Mesenchymal stem cell (in vitro differentiated cells and primary cell): Measurements from ENCODE around the gene GLYATL1B.

Source experiments
- DNase-seq: peaks from one replicate; pipeline ENCODE4 v3.0.0-alpha.2; 2013
- H2AFZ ChIP-seq: one replicate; pipeline ENCODE4 v1.6.1; 2013; ENCODE audit warnings: low read depth, mild to moderate bottlenecking, control low read depth, inconsistent platforms, low read length, moderate library complexity
- H2AK5ac ChIP-seq: 2 replicates; pipeline ENCODE4 v1.6.1; 2013; ENCODE audit warnings: low read length, moderate library complexity, mild to moderate bottlenecking, inconsistent platforms; ENCODE audit not compliant: severe bottlenecking
- H2BK120ac ChIP-seq: one replicate; pipeline ENCODE4 v1.6.1; 2013; ENCODE audit warnings: low read depth, mild to moderate bottlenecking, inconsistent platforms, low read length, moderate library complexity
- H2BK12ac ChIP-seq, 2 experiments: one replicate each; pipeline ENCODE4 v1.6.1; 2013; ENCODE audit warnings: inconsistent platforms in 2 of 2, low read length in 2 of 2, mild to moderate bottlenecking in 2 of 2, moderate library complexity in 2 of 2, control low read depth in 1 of 2
- H2BK15ac ChIP-seq: one replicate; pipeline ENCODE4 v1.6.1; 2013; ENCODE audit warnings: mild to moderate bottlenecking, low read depth, inconsistent platforms; ENCODE audit not compliant: poor library complexity, severe bottlenecking
- H2BK5ac ChIP-seq: 2 replicates; pipeline ENCODE4 v1.6.1; 2013; ENCODE audit warnings: low read depth, mild to moderate bottlenecking, low read length, control low read depth, inconsistent platforms; ENCODE audit not compliant: poor library complexity, severe bottlenecking
- H3K14ac ChIP-seq, 2 experiments: one replicate each; pipeline ENCODE4 v1.6.1; 2013; ENCODE audit warnings: inconsistent platforms in 2 of 2, low read length in 2 of 2, control low read depth in 1 of 2, mild to moderate bottlenecking in 1 of 2, moderate library complexity in 1 of 2
- H3K18ac ChIP-seq, 2 experiments: one replicate each; pipeline ENCODE4 v1.6.1; 2013; ENCODE audit warnings: inconsistent platforms in 2 of 2, low read length in 2 of 2, control low read depth in 1 of 2, low read depth in 1 of 2, mild to moderate bottlenecking in 1 of 2
- H3K23ac ChIP-seq, 2 experiments: one replicate each; pipeline ENCODE4 v1.6.1; 2013; ENCODE audit warnings: inconsistent platforms in 2 of 2, low read length in 2 of 2, mild to moderate bottlenecking in 2 of 2, moderate library complexity in 2 of 2, control low read depth in 1 of 2
- H3K27ac ChIP-seq: 2 replicates; pipeline ENCODE4 v1.5.1; 2013; ENCODE audit warnings: mild to moderate bottlenecking, moderate library complexity, low read length, control low read depth, inconsistent platforms; ENCODE audit not compliant: poor library complexity, severe bottlenecking
- H3K27me3 ChIP-seq, 2 experiments: 2 replicates each; pipeline versions ENCODE4 v1.6.1 to v1.7.0; 2013; ENCODE audit warnings: low read length in 2 of 2, mild to moderate bottlenecking in 2 of 2, moderate library complexity in 2 of 2, control low read depth in 1 of 2, inconsistent platforms in 1 of 2; ENCODE audit not compliant: control insufficient read depth in 1 of 2, insufficient read depth in 1 of 2
- H3K36me3 ChIP-seq, 2 experiments: 2 replicates each; pipeline versions ENCODE4 v1.6.1 to v1.7.0; 2013; ENCODE audit warnings: low read length in 2 of 2, control low read depth in 1 of 2, inconsistent platforms in 1 of 2, low read depth in 1 of 2, mild to moderate bottlenecking in 1 of 2; ENCODE audit not compliant: insufficient read depth in 2 of 2, control insufficient read depth in 1 of 2
- H3K4ac ChIP-seq, 2 experiments: one replicate each; pipeline ENCODE4 v1.6.1; 2013; ENCODE audit warnings: inconsistent platforms in 2 of 2, low read length in 2 of 2, mild to moderate bottlenecking in 2 of 2, moderate library complexity in 2 of 2, control low read depth in 1 of 2, low read depth in 1 of 2
- H3K4me1 ChIP-seq: 2 replicates; pipeline ENCODE4 v1.6.1; 2013; ENCODE audit warnings: low read depth, low read length, control low read depth; ENCODE audit not compliant: control insufficient read depth, insufficient read depth
- H3K4me2 ChIP-seq: 2 replicates; pipeline ENCODE4 v1.6.1; 2013; ENCODE audit warnings: low read length, mild to moderate bottlenecking, inconsistent platforms; ENCODE audit not compliant: poor library complexity, severe bottlenecking
- H3K4me3 ChIP-seq, 2 experiments: 2 replicates each; pipeline versions ENCODE4 v1.5.1 to v1.7.0; 2013; ENCODE audit warnings: low read length in 2 of 2, mild to moderate bottlenecking in 2 of 2, control low read depth in 1 of 2, low read depth in 1 of 2; ENCODE audit not compliant: insufficient read depth in 1 of 2
- H3K79me1 ChIP-seq: replicated peaks from 2 replicates; pipeline ENCODE4 v1.6.1; 2013; ENCODE audit warnings: mild to moderate bottlenecking, control low read depth, low read length, inconsistent platforms; ENCODE audit not compliant: poor library complexity, severe bottlenecking
- H3K9ac ChIP-seq: 2 replicates; pipeline ENCODE4 v1.7.0; 2013; ENCODE audit warnings: mild to moderate bottlenecking, low read length, moderate library complexity
- H3K9me3 ChIP-seq: 2 replicates; pipeline ENCODE4 v1.7.0; 2013; ENCODE audit warnings: mild to moderate bottlenecking, low read length; ENCODE audit not compliant: control insufficient read depth
- H4K8ac ChIP-seq: one replicate; pipeline ENCODE4 v1.6.1; 2013; ENCODE audit warnings: inconsistent platforms, mild to moderate bottlenecking, low read length, moderate library complexity
- H4K91ac ChIP-seq: one replicate; pipeline ENCODE4 v1.6.1; 2013; ENCODE audit warnings: mild to moderate bottlenecking, low read length, inconsistent platforms
- WGBS: methylation state at CpG from one replicate; pipeline ENCODE4 v1.1.7; 2013; ENCODE audit warnings: mixed read lengths; 5-methylcytosine and 5-hydroxymethylcytosine counted together

GLYATL1B gene

DNA sequence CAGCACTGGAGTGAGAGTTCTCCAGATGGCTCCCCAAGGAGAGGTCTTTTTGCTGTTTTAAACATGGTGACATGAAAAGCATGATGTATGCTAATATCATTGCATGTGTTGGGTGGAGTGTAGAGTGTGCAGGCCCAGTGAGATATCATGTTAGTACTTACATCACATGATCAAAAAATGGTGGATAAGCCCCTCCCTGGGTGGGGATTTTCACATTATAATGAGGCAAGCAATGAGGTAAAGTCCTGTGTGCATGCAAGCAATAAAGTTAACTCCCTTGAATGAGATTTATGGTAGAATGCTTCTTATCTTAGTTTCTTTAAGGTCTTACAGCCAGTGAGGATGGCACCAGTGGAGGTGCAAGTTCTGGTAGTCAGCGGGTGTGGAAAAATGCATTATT, 29.4 kb downstream of the GLYATL1B start:
- Histone ChIP-seq H2AK5ac (no peak overlapping the region), H3K23ac (no peak overlapping the region), H3K9ac (no peak overlapping the region), H3K14ac (no peak overlapping the region), H3K4me1 (no peaks in the 10 kb centered on the region), H3K9me3 (peaks cover 42% of the 10 kb centered on the region), H3K4me2 (no peak overlapping the region), H2AFZ (no peak overlapping the region), H2BK5ac (no peak overlapping the region), H2BK120ac (no peak overlapping the region), H3K4me3 (no peak overlapping the region), H2BK15ac (no peak overlapping the region), H3K18ac (no peak overlapping the region), H3K27me3 (no peaks in the 10 kb centered on the region), H3K36me3 (no peaks in the 10 kb centered on the region), H3K27ac (no peak overlapping the region), H2BK12ac (no peak overlapping the region), H4K91ac (no peak overlapping the region), H3K4ac (no peak overlapping the region), H4K8ac (no peak overlapping the region), H3K79me1 (peaks cover 3% of the 10 kb centered on the region)
- DNase-seq = no peak
- WGBS = 100% methylated on average over 1 of the region's 1 CpG

DNA sequence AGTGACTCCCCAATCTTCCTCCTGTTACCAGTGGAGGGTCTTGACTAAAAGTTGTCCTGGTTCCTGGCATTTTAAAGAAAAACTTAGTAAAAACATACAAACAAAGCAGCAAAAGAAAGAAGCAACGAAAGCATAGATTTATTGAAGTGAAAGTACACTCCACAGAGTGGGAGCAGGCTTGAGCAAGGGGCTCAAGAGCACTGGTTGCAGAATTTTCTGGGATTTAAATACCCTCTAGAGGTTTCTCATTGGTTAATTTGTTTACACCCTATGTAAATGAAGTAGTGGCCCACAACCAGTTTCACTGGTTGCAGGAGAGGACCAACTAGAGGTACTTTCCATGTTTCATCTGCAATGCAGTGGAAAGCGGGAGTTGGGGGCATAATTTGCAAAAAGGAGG, 31.7 kb downstream of the GLYATL1B start:
- no peak overlapping the region for H3K4me3 ChIP-seq
- no peak overlapping the region for H3K18ac ChIP-seq
- no peak overlapping the region for H2AFZ ChIP-seq
- no peak overlapping the region for H3K9ac ChIP-seq
- H3K36me3 ChIP-seq = no peaks in the 10 kb centered on the region
- no peak overlapping the region for H3K27ac ChIP-seq
- H3K4me1 ChIP-seq = no peaks in the 10 kb centered on the region
- no peak overlapping the region for H4K91ac ChIP-seq
- 100% methylated on average over 2 of the region's 2 CpGs for WGBS
- no peak overlapping the region for H2BK5ac ChIP-seq
- no peak for DNase-seq
- H3K14ac ChIP-seq = no peak overlapping the region
- no peak overlapping the region for H2AK5ac ChIP-seq
- H3K4me2 ChIP-seq = no peak overlapping the region
- no peak overlapping the region for H3K23ac ChIP-seq
- H3K9me3 ChIP-seq = peaks cover 44% of the 10 kb centered on the region
- H2BK12ac ChIP-seq = no peak overlapping the region
- H3K27me3 ChIP-seq = no peaks in the 10 kb centered on the region
- H3K79me1 ChIP-seq = peaks cover 3% of the 10 kb centered on the region
- no peak overlapping the region for H2BK120ac ChIP-seq
- no peak overlapping the region for H4K8ac ChIP-seq
- H2BK15ac ChIP-seq = no peak overlapping the region
- H3K4ac ChIP-seq = no peak overlapping the region

- Histone ChIP-seq H2BK120ac (no peak overlapping the region), H2BK5ac (no peak overlapping the region), H3K9ac (no peak overlapping the region), H4K8ac (no peak overlapping the region), H3K9me3 (peaks cover 44% of the 10 kb centered on the region), H4K91ac (no peak overlapping the region), H3K4ac (no peak overlapping the region), H2AK5ac (no peak overlapping the region), H2BK12ac (no peak overlapping the region), H2AFZ (no peak overlapping the region), H3K4me2 (no peak overlapping the region), H2BK15ac (no peak overlapping the region), H3K14ac (no peak overlapping the region), H3K27me3 (no peaks in the 10 kb centered on the region), H3K36me3 (no peaks in the 10 kb centered on the region), H3K27ac (no peak overlapping the region), H3K4me3 (no peak overlapping the region), H3K4me1 (no peaks in the 10 kb centered on the region), H3K23ac (no peak overlapping the region), H3K18ac (no peak overlapping the region), H3K79me1 (peaks cover 3% of the 10 kb centered on the region)
- no peak for DNase-seq
Measured at GRCh38 chr11:59119826-59120225, 33.7 kb downstream of the GLYATL1B start.

DNA sequence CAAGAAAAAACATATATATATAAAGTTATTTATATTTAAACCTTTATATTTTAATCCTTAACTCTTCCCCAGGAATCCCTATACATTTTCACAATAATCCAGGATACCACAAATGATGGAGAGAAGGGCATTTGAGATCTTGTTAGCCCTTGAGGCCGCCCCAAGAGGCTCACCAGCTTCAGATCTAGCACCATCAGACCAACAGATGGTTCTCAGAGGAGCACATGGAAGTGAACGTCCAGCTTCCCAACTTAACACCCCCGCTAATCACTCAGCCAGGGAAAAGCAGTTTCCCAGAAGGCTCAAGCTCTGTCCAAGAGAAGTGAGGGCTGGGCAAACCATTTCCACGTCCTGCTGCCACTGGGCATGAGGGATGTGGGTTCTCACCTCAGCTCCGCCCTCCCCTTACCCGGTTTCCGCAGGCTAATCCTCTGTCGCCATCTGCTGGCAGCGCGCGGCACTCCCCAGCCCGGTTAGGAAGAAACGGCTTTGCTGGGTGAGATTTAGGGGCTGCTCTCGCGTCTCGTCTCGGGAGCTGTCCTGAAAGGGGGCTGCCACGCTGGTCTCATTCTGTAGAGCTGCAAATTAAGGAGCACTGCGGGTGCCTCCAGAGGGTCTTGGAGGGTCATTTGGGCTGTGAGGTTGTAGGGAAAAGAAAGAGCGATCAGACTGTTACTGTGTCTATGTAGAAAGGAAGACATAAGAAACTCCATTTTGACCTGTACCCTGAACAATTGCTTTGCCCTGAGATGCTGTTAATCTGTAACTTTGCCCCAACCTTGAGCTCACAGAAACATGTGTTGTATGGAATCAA, 49.7 kb downstream of the GLYATL1B start:
- 10% methylated on average over 19 of the region's 20 CpGs for WGBS
- H3K4me3 ChIP-seq = no peak overlapping the region
- no peak overlapping the region for H3K27ac ChIP-seq

More for the DNA sequence above, 49.7 kb downstream of the GLYATL1B start:
- DNase-seq = peak; percentile 74
- Histone ChIP-seq H3K23ac (no peak overlapping the region), H2BK15ac (no peak overlapping the region), H3K79me1 (peaks cover 4% of the 10 kb centered on the region), H2AFZ (no peak overlapping the region), H2BK12ac (no peak overlapping the region), H2BK5ac (no peak overlapping the region), H3K9ac (peak overlapping the region; percentile 77), H3K9me3 (peaks cover 10% of the 10 kb centered on the region), H2AK5ac (no peak overlapping the region), H3K18ac (peak overlapping the region in 1 of 2 experiments; percentile 60), H3K4me2 (peak overlapping the region; percentile 85), H4K8ac (peak overlapping the region; percentile 39), H3K27me3 (no peaks in the 10 kb centered on the region), H3K36me3 (peaks cover 11 to 56% of the 10 kb centered on the region in 2 experiments), H3K4ac (no peak overlapping the region), H2BK120ac (no peak overlapping the region), H4K91ac (no peak overlapping the region), H3K4me1 (peaks cover 5% of the 10 kb centered on the region), H3K14ac (no peak overlapping the region)
